ENCODE measurements around the gene MGAT3.

DNA sequence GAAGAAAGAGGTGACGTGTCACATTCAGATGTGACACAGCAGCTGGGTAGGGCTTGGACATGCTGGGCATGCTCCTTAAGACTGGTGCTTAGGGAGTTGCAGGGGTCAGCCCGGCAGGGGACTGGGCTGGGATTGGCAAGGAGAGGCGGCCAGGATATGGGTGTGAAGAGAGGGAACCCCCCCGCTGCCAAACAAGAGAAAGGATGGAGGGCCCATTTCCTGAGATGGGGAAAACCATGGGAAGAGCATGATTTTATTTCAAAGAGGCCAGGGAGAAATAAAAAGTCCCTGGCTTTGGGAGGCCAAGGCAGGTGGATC lies 68.8 kb downstream of the MGAT3 start:
- TF ChIP-seq, protein P1, sequence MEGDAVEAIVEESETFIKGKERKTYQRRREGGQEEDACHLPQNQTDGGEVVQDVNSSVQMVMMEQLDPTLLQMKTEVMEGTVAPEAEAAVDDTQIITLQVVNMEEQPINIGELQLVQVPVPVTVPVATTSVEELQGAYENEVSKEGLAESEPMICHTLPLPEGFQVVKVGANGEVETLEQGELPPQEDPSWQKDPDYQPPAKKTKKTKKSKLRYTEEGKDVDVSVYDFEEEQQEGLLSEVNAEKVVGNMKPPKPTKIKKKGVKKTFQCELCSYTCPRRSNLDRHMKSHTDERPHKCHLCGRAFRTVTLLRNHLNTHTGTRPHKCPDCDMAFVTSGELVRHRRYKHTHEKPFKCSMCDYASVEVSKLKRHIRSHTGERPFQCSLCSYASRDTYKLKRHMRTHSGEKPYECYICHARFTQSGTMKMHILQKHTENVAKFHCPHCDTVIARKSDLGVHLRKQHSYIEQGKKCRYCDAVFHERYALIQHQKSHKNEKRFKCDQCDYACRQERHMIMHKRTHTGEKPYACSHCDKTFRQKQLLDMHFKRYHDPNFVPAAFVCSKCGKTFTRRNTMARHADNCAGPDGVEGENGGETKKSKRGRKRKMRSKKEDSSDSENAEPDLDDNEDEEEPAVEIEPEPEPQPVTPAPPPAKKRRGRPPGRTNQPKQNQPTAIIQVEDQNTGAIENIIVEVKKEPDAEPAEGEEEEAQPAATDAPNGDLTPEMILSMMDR (IDR thresholded peaks at IDR 0.05; ENCODE audit: insufficient read depth, low read length), result no peak
- TF ChIP-seq POLR2AphosphoS5 (IDR thresholded peaks at IDR 0.05; ENCODE audit: low read depth) (peak; percentile 21; the same call in 1 of the 2 replicates), GABPA (IDR thresholded peaks at IDR 0.05; ENCODE audit: low read depth) (no peak), SPI1 (IDR thresholded peaks at IDR 0.05; ENCODE audit: borderline replicate concordance, low read depth) (no peak)
- TF ChIP-seq, protein P2, sequence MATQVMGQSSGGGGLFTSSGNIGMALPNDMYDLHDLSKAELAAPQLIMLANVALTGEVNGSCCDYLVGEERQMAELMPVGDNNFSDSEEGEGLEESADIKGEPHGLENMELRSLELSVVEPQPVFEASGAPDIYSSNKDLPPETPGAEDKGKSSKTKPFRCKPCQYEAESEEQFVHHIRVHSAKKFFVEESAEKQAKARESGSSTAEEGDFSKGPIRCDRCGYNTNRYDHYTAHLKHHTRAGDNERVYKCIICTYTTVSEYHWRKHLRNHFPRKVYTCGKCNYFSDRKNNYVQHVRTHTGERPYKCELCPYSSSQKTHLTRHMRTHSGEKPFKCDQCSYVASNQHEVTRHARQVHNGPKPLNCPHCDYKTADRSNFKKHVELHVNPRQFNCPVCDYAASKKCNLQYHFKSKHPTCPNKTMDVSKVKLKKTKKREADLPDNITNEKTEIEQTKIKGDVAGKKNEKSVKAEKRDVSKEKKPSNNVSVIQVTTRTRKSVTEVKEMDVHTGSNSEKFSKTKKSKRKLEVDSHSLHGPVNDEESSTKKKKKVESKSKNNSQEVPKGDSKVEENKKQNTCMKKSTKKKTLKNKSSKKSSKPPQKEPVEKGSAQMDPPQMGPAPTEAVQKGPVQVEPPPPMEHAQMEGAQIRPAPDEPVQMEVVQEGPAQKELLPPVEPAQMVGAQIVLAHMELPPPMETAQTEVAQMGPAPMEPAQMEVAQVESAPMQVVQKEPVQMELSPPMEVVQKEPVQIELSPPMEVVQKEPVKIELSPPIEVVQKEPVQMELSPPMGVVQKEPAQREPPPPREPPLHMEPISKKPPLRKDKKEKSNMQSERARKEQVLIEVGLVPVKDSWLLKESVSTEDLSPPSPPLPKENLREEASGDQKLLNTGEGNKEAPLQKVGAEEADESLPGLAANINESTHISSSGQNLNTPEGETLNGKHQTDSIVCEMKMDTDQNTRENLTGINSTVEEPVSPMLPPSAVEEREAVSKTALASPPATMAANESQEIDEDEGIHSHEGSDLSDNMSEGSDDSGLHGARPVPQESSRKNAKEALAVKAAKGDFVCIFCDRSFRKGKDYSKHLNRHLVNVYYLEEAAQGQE (IDR thresholded peaks at IDR 0.05; ENCODE audit: insufficient replicate concordance, low read depth), result no peak
